ENCODE measurements around the gene CFAP161.

CFAP161 gene

GRCh38 chr15:81168644-81169043 lies 34.6 kb downstream of the CFAP161 start:
- no peak overlapping the region for H3K4me3 ChIP-seq (replicated peaks in 1 of 2; ENCODE audit: low read depth in 2 of 2, low read length in 2 of 2)
- DNase-seq (ENCODE audit: low read depth in 2 of 2) = no peak
- TF ChIP-seq, protein P1, sequence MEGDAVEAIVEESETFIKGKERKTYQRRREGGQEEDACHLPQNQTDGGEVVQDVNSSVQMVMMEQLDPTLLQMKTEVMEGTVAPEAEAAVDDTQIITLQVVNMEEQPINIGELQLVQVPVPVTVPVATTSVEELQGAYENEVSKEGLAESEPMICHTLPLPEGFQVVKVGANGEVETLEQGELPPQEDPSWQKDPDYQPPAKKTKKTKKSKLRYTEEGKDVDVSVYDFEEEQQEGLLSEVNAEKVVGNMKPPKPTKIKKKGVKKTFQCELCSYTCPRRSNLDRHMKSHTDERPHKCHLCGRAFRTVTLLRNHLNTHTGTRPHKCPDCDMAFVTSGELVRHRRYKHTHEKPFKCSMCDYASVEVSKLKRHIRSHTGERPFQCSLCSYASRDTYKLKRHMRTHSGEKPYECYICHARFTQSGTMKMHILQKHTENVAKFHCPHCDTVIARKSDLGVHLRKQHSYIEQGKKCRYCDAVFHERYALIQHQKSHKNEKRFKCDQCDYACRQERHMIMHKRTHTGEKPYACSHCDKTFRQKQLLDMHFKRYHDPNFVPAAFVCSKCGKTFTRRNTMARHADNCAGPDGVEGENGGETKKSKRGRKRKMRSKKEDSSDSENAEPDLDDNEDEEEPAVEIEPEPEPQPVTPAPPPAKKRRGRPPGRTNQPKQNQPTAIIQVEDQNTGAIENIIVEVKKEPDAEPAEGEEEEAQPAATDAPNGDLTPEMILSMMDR (IDR thresholded peaks at IDR 0.05; ENCODE audit: low read depth, low read length) = no peak

GRCh38 chr15:81170511-81170910 lies 36.4 kb downstream of the CFAP161 start:
- H3K4me3 ChIP-seq (replicated peaks in 1 of 2; ENCODE audit: low read depth in 2 of 2, low read length in 2 of 2) = no peak overlapping the region
- TF ChIP-seq, protein P1 (IDR thresholded peaks at IDR 0.05; ENCODE audit: low read depth, low read length) = no peak
- DNase-seq (ENCODE audit: low read depth in 2 of 2) = peak; percentile 28 to 38

GRCh38 chr15:81171286-81171685 lies 37.2 kb downstream of the CFAP161 start:
- no peak for DNase-seq (ENCODE audit: low read depth in 2 of 2)
- TF ChIP-seq, protein P1 (IDR thresholded peaks at IDR 0.05; ENCODE audit: low read depth, low read length) = no peak
- no peak overlapping the region for H3K4me3 ChIP-seq (replicated peaks in 1 of 2; ENCODE audit: low read depth in 2 of 2, low read length in 2 of 2)

GRCh38 chr15:81174125-81174791 lies 40.2 kb downstream of the CFAP161 start:
- no peak for DNase-seq (ENCODE audit: low read depth in 2 of 2)
- TF ChIP-seq, protein P1 (IDR thresholded peaks at IDR 0.05; ENCODE audit: low read depth, low read length) = no peak

GRCh38 chr15:81174792-81175327 lies 40.8 kb downstream of the CFAP161 start:
- H3K4me3 ChIP-seq (replicated peaks in 1 of 2; ENCODE audit: low read depth in 2 of 2, low read length in 2 of 2) = no peak overlapping the region
- TF ChIP-seq, protein P1 (IDR thresholded peaks at IDR 0.05; ENCODE audit: low read depth, low read length) = peak; percentile 5
- DNase-seq (ENCODE audit: low read depth in 2 of 2) = no peak

More at GRCh38 chr15:81174125-81174791, 40.2 kb downstream of the CFAP161 start:
- H3K4me3 ChIP-seq (replicated peaks in 1 of 2; ENCODE audit: low read depth in 2 of 2, low read length in 2 of 2) = no peak overlapping the region

DNA sequence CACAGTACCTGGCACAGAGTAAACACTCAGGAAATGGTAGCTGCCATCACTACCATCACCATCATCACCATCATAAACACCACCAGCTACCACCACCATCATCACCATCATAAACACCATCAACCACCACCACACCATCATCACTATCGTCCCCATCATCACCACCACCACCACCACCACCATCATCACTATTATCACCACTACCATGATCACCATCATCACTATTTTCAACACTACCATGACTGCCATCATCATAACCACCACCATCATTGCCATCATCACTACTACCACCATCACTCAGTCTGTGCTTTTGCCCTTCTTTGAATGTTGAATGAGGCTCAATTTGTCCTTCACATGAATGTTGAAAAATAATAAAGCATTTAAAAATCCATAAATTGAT lies 41.4 kb downstream of the CFAP161 start:
- H3K4me3 ChIP-seq (replicated peaks in 1 of 2; ENCODE audit: low read depth in 2 of 2, low read length in 2 of 2) = no peak overlapping the region

More for the DNA sequence above, 41.4 kb downstream of the CFAP161 start:
- DNase-seq (ENCODE audit: low read depth in 2 of 2) = no peak
- TF ChIP-seq, protein P1 (IDR thresholded peaks at IDR 0.05; ENCODE audit: low read depth, low read length) = no peak

Measured in cardiac fibroblast (primary cell).